ENCODE data around the gene YTHDC2.

Gene YTHDC2

GRCh38 chr5:113518884-113519283 is 5.4 kb downstream of the YTHDC2 start:
- H3K4me3 ChIP-seq (ENCODE audit: low read depth, low read length), result no peak overlapping the region
- no peak for TF ChIP-seq CTCF (IDR thresholded peaks at IDR 0.05; ENCODE audit: low read depth, low read length, missing control alignments)
- no peak for DNase-seq (ENCODE audit: low read depth)

DNA sequence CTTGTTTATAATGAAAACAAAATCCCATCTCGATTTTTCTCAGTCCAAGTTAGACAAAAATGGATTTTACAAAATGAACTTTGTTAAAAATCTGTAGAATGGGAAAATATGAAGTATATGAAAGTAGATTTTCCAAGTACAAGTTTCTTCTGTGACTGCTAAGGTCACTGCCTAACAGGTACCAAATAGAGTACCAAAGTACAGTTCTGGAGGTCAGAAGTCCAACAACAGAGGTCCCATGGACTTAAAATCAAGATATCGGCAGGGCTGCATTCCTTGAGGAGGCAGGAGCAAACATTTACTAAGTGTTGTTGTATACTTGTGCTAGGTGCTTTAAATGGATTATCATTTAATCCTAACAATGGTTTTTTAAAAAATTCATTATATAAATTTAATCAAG is 5.9 kb downstream of the YTHDC2 start:
- no peak for TF ChIP-seq CTCF (IDR thresholded peaks at IDR 0.05; ENCODE audit: low read depth, low read length, missing control alignments)
- no peak for DNase-seq (ENCODE audit: low read depth)
- no peak overlapping the region for H3K4me3 ChIP-seq (ENCODE audit: low read depth, low read length)

DNA sequence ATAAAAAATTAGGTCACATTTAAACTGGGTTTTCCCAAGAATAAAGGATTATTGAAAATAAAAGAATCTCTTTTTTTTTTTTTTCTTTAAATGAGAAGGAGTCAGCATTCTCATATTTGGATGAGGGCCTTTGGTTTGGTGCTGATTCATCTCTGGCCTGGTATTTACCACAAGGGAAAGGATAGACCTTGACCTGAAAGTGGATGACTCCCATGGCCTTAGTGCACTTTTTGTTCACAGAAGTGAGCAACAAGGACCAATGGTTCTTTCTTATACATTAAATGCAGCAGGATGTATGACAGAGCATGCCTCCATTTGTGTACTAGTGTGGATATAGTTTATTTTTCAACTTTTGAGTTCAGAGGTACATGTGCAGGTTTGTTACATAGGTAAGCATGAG is 6.9 kb downstream of the YTHDC2 start:
- DNase-seq (ENCODE audit: low read depth), result no peak
- no peak for TF ChIP-seq CTCF (IDR thresholded peaks at IDR 0.05; ENCODE audit: low read depth, low read length, missing control alignments)
- H3K4me3 ChIP-seq (ENCODE audit: low read depth, low read length), result no peak overlapping the region

DNA sequence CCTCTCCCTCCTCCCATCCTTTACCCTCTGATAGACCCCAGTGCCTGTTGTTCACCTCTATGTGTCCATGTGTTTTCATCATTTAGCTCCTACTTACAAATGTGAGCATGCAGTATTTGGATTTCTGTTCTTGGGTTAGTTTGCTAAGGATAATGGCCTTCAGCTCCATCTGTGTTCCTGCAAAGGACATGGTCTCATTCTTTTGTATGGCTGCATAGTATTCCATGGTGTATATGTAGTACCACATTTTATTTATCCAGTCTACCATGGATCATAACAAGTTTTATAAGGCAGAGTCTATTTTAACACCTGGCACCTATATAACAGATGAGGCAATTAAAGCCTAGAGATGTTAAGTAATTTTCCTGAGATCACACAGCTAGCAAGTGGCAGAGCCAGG is 7.4 kb downstream of the YTHDC2 start:
- DNase-seq (ENCODE audit: low read depth), result no peak
- TF ChIP-seq CTCF (IDR thresholded peaks at IDR 0.05; ENCODE audit: low read depth, low read length, missing control alignments), result no peak
- H3K4me3 ChIP-seq (ENCODE audit: low read depth, low read length), result no peak overlapping the region

- no peak overlapping the region for H3K4me3 ChIP-seq (ENCODE audit: low read depth, low read length)
- DNase-seq (ENCODE audit: low read depth), result no peak
- TF ChIP-seq CTCF (IDR thresholded peaks at IDR 0.05; ENCODE audit: low read depth, low read length, missing control alignments), result no peak
Observed at GRCh38 chr5:113523168-113523567, 9.7 kb downstream of the YTHDC2 start.

- peak; percentile 27 for DNase-seq (ENCODE audit: low read depth)
Observed at GRCh38 chr5:113524927-113525326, 11.4 kb downstream of the YTHDC2 start.

More at GRCh38 chr5:113524927-113525326, 11.4 kb downstream of the YTHDC2 start:
- H3K4me3 ChIP-seq (ENCODE audit: low read depth, low read length), result no peak overlapping the region
- TF ChIP-seq CTCF (IDR thresholded peaks at IDR 0.05; ENCODE audit: low read depth, low read length, missing control alignments), result no peak

Measured in GM12864 (cell line).